Measurements from ENCODE around the gene RPS29. TPM values are rescaled to one million over a fixed set of nuclear protein-coding genes. Genes with fewer than 3 reads are reported as not detected.
"Not testable (repeated sequence)": the region's sequence is repeated elsewhere in the genome, so short reads cannot be mapped to it uniquely, and the experiment has no call there.

Gene RPS29
- total and polyA plus RNA-seq, 7 donors: 2,343 to 22,215 (median 5,800) TPM

DNA sequence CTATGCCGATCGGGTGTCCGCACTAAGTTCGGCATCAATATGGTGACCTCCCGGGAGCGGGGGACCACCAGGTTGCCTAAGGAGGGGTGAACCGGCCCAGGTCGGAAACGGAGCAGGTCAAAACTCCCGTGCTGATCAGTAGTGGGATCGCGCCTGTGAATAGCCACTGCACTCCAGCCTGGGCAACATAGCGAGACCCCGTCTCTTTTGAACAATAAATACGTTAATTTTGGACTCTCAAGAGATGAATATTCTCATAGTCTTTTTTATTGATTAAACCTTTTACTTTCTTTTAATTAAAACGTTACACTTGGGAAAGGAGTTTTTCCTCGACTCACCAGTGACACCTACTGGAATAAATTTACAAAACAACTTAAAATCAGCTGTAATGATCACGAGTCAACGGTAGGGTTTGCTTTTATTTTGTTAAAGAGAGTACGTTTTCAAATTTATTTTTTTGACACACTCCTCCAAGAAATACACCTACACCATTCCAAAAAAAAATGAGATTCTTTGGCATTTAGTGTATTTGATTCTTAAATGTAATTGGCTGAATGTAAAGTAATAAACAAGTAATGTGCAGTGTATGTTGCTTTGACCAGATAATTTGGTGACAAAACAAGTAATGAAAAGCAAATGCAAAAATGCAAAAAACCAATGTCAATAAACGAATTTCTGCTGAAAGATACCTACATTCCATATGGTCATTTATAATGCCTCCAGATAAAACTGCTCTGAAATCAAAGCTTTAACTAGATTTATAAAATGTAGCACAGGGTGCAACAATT lies 687 bp upstream of the RPS29 start:
- H3K27ac ChIP-seq: peak overlapping the region; percentile 83 to 97 (median 90)
- WGBS, 2 donors: 1 to 3% methylated on average over 12 of the region's 21 CpGs
- peak overlapping the region; percentile 68 to 77 (median 72) for H3K4me3 ChIP-seq

GRCh38 chr14:49584981-49585640 lies 1.1 kb downstream of the RPS29 start:
- H3K9me3 ChIP-seq, DNase-seq, H3K27me3 ChIP-seq: not testable (repeated sequence)
- H3K4me1 ChIP-seq: peaks cover 0 to 30% (median 23%) of the 10 kb centered on the region in 4 donors
- WGBS, 2 donors: 5 to 14% methylated on average over 32 of the region's 32 CpGs
- peaks cover 0 to 26% (median 9%) of the 10 kb centered on the region in 4 donors for H3K36me3 ChIP-seq
- peak overlapping the region; percentile 83 to 97 (median 90) for H3K27ac ChIP-seq
- intact Hi-C loops (cut with DNase I): loop anchor here (5.0 kb wide), 1 partner anchor 37 kb away; the partner anchor contains the start of genes MGAT2 and RPL36AL
- H3K4me3 ChIP-seq: peak overlapping the region; percentile 68 to 77 (median 72)

More for the DNA sequence above, 687 bp upstream of the RPS29 start:
- H3K9me3 ChIP-seq: no peaks in the 10 kb centered on the region
- intact Hi-C loops (cut with DNase I): loop anchor here (1.0 to 5.0 kb wide), 2 partner anchors 11 to 35 kb away; partner anchors contain the start of genes LRR1, MGAT2 and RPL36AL
- no peaks in the 10 kb centered on the region for H3K27me3 ChIP-seq
- peaks cover 0 to 29% (median 23%) of the 10 kb centered on the region in 4 donors for H3K4me1 ChIP-seq
- H3K36me3 ChIP-seq: peaks cover 0 to 26% (median 9%) of the 10 kb centered on the region in 4 donors
- DNase-seq: no peak
- TF ChIP-seq CTCF (IDR thresholded peaks at IDR 0.05) (peak; percentile 79 to 90 (median 83)), EP300 (IDR thresholded peaks at IDR 0.05) (no peak)

DNA sequence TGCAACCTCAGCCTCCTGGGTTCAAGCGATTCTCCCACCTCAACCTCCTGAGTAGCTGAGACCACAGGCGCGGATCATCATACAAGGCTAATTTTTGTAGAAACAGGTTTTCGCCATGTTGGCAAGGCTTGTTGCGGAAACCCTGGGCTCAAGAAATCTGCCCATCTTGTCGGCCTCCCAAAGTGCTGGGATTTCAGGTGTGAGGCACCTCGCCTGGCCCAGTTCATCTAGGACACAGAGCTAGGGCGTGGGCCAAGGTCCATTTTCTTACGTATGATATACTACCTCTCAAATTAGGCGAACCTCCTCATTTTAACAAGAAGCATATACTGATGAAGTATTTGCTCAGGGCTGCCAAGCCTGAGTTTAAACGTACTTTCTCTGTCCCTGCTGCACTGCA lies 2.1 kb downstream of the RPS29 start:
- WGBS, 2 donors: 69 to 79% methylated on average over 11 of the region's 11 CpGs
- Histone ChIP-seq H3K4me3 (no peak overlapping the region), H3K4me1 (peaks cover 0 to 35% (median 23%) of the 10 kb centered on the region in 4 donors)

DNA sequence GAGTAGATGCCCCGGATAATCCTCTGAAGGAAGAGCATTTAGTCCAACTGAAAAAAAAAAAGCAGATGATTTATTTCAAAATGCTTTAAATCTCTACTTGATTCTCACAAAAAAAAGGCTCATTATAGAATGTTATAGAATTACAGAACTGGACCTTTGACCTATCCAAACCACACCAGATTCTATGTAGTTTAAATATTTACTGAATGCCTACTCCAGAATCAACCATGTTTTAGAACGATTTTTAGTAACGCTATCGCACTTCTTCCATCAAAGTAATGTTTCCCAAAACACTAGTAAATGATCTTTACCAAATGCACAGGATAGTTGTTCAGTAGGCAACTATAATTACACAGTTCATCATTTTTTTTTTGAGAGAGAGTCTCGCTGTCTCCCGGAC lies 2.6 kb downstream of the RPS29 start:
- H3K4me3 ChIP-seq: no peak overlapping the region
- no peak overlapping the region for H3K27ac ChIP-seq
- peaks cover 0 to 26% (median 9%) of the 10 kb centered on the region in 4 donors for H3K36me3 ChIP-seq
- H3K27me3 ChIP-seq: no peaks in the 10 kb centered on the region
- intact Hi-C loops (cut with DNase I): no loop called here
- TF ChIP-seq EP300 (IDR thresholded peaks at IDR 0.05): no peak
- TF ChIP-seq POLR2A (IDR thresholded peaks at IDR 0.05): no peak
- TF ChIP-seq POLR2AphosphoS5 (IDR thresholded peaks at IDR 0.05): no peak
- TF ChIP-seq CTCF (IDR thresholded peaks at IDR 0.05): no peak
- no peak for DNase-seq
- 52 to 68% methylated on average over 6 of the region's 6 CpGs for WGBS, 2 donors
- peaks cover 0 to 35% (median 23%) of the 10 kb centered on the region in 4 donors for H3K4me1 ChIP-seq
- H3K9me3 ChIP-seq: no peaks in the 10 kb centered on the region

More for the DNA sequence above, 2.1 kb downstream of the RPS29 start:
- no peak for DNase-seq
- Histone ChIP-seq H3K36me3 (peaks cover 0 to 26% (median 9%) of the 10 kb centered on the region in 4 donors), H3K27me3 (no peaks in the 10 kb centered on the region), H3K9me3 (no peaks in the 10 kb centered on the region), H3K27ac (no peak overlapping the region)
- no peak for TF ChIP-seq POLR2A (IDR thresholded peaks at IDR 0.05)
- no peak for TF ChIP-seq CTCF (IDR thresholded peaks at IDR 0.05)
- TF ChIP-seq EP300 (IDR thresholded peaks at IDR 0.05): no peak
- TF ChIP-seq POLR2AphosphoS5 (IDR thresholded peaks at IDR 0.05): no peak
- intact Hi-C loops (cut with DNase I): no loop called here
